B cell (primary cell): Measurements from ENCODE around the gene PYGL. TPM values are rescaled to one million over a fixed set of nuclear protein-coding genes. Genes with fewer than 3 reads are reported as not detected.

Source experiments
- ATAC-seq: fragments of 200-7000 bp; cut with Tn5 transposase; one replicate; pipeline ENCODE4 v1.10.0; 2021; ENCODE audit warnings: low read depth, mild to moderate bottlenecking, moderate number of reproducible peaks, moderate library complexity
- CTCF ChIA-PET: fragments of 350-600 bp; sonication (Branson Sonifier 250); formaldehyde crosslinking; loops from one replicate; lab custom pipeline; 2021; ENCODE audit warnings: antibody characterized with exemption, inconsistent platforms; lab: Charles Lee
- POLR2A ChIA-PET: fragments of 350-600 bp; sonication (Branson Sonifier 250); formaldehyde crosslinking; loops from one replicate; lab custom pipeline; 2021; ENCODE audit warnings: antibody characterized with exemption; lab: Charles Lee
- DNase-seq: peaks from one replicate; pipeline ENCODE4 v3.0.0; 2013
- H2AFZ ChIP-seq: 2 replicates; pipeline ENCODE4 v1.6.1; 2012; ENCODE audit warnings: mild to moderate bottlenecking, low read depth, low read length; ENCODE audit not compliant: insufficient read depth, poor library complexity, severe bottlenecking
- H3K27ac ChIP-seq, 2 donors: 1 replicate in 1 of 2; 2 replicates in 1 of 2; pipeline ENCODE4 v1.5.1; 2012 to 2013; ENCODE audit warnings: low read length in 2 of 2, mild to moderate bottlenecking in 2 of 2, moderate library complexity in 1 of 2
- H3K27me3 ChIP-seq, 4 experiments: fragments of 200-600 bp in 1 of 4; sonication (generic) in 1 of 4; replicated peaks in 1 of 4; 1 replicate in 2 of 4; 2 replicates in 2 of 4; pipeline versions ENCODE4 v1.6.1 to v1.7.0; 2013 to 2016; ENCODE audit warnings: low read length in 3 of 4, mild to moderate bottlenecking in 2 of 4, mixed read lengths in 1 of 4, moderate library complexity in 1 of 4; ENCODE audit not compliant: insufficient read depth in 4 of 4, control insufficient read depth in 3 of 4; ENCODE audit errors: control extremely low read depth in 1 of 4
- H3K36me3 ChIP-seq, 2 experiments: replicated peaks in 1 of 2; 1 replicate in 1 of 2; 2 replicates in 1 of 2; pipeline versions ENCODE4 v1.6.1 to v1.7.1; 2013; ENCODE audit warnings: low read length in 1 of 2; ENCODE audit not compliant: insufficient read depth in 2 of 2, control insufficient read depth in 1 of 2; ENCODE audit errors: control extremely low read depth in 1 of 2, extremely low read depth in 1 of 2
- H3K4me1 ChIP-seq, 2 donors: fragments of 200-600 bp in 1 of 2; sonication (generic) in 1 of 2; 1 replicate in 1 of 2; 2 replicates in 1 of 2; pipeline versions ENCODE4 v1.5.1 to v1.6.1; 2013 to 2017; ENCODE audit warnings: low read length in 2 of 2; ENCODE audit not compliant: control insufficient read depth in 2 of 2, insufficient read depth in 2 of 2
- H3K4me2 ChIP-seq: replicated peaks from 2 replicates; pipeline ENCODE3; 2012; ENCODE audit warnings: mild to moderate bottlenecking, low read depth, low read length; ENCODE audit not compliant: poor library complexity, severe bottlenecking
- H3K4me3 ChIP-seq, 5 experiments: fragments of 200-600 bp in 1 of 5; sonication (generic) in 1 of 5; 1 replicate in 3 of 5; 2 replicates in 2 of 5; pipeline versions ENCODE4 v1.5.1 to v1.7.0; 2011 to 2016; ENCODE audit warnings: low read length in 4 of 5, mild to moderate bottlenecking in 4 of 5, low read depth in 2 of 5, control low read depth in 1 of 5, moderate library complexity in 1 of 5; ENCODE audit not compliant: insufficient read depth in 1 of 5; ENCODE audit errors: control extremely low read depth in 1 of 5, extremely low read depth in 1 of 5
- H3K79me2 ChIP-seq: fragments of 200-600 bp; sonication (generic); one replicate; pipeline ENCODE4 v1.6.0; 2016; ENCODE audit warnings: low read length; ENCODE audit not compliant: control insufficient read depth, insufficient read depth
- H3K9ac ChIP-seq: fragments of 200-600 bp; sonication (generic); 2 replicates; pipeline ENCODE4 v1.6.1; 2017; ENCODE audit warnings: mild to moderate bottlenecking, low read length, moderate library complexity
- H3K9me3 ChIP-seq, 3 donors: one replicate each; pipeline versions ENCODE4 v1.6.1 to v1.7.1; 2013; ENCODE audit warnings: low read length in 2 of 3; ENCODE audit not compliant: control insufficient read depth in 2 of 3, insufficient read depth in 1 of 3; ENCODE audit errors: control extremely low read depth in 1 of 3
- H4K20me1 ChIP-seq: 2 replicates; pipeline ENCODE4 v1.6.0; 2012; ENCODE audit warnings: mild to moderate bottlenecking, low read length; ENCODE audit not compliant: insufficient read depth, control insufficient read depth, poor library complexity, severe bottlenecking
- H3K27ac Mint-ChIP-seq: one replicate; pipeline ENCODE4 v1.8.0; 2021; ENCODE audit warnings: mixed read lengths
- H3K27me3 Mint-ChIP-seq: one replicate; pipeline ENCODE4 v1.8.0; 2021; ENCODE audit warnings: mixed read lengths
- H3K4me1 Mint-ChIP-seq: one replicate; pipeline ENCODE4 v1.8.0; 2021; ENCODE audit warnings: mixed read lengths
- H3K4me3 Mint-ChIP-seq: one replicate; pipeline ENCODE4 v1.8.0; 2021; ENCODE audit warnings: mixed read lengths
- H3K9me3 Mint-ChIP-seq: one replicate; pipeline ENCODE4 v1.8.0; 2022; ENCODE audit warnings: mixed read lengths; ENCODE audit not compliant: insufficient read depth
- EZH2 ChIP-seq: IDR thresholded peaks from 2 replicates; pipeline ENCODE4 v1.6.1; 2012; ENCODE audit warnings: borderline replicate concordance, low read depth, mild to moderate bottlenecking, moderate library complexity, low read length; ENCODE audit not compliant: insufficient read depth, poor library complexity, severe bottlenecking
- WGBS: methylation state at CpG from one replicate; pipeline ENCODE4 v1.1.5; 2013; ENCODE audit warnings: missing lambda C conversion rate; ENCODE audit not compliant: insufficient coverage; 5-methylcytosine and 5-hydroxymethylcytosine counted together
- intact Hi-C: fragments of 100-400 bp; cut with micrococcal nuclease; formaldehyde crosslinking; loops from one replicate; pipeline ENCODE4 v1.10.0; 2022
- polyA plus RNA-seq: library from polyadenylated mRNA; depleted of rRNA; stranded (reverse); fragments of >200 nt; gene quantifications from 2 replicates; pipeline ENCODE4 v1.2.3, GENCODE V29; 2012
- total RNA-seq, 2 donors: library from RNA; stranded (reverse); fragments of 120-200 nt in 1 of 2; gene quantifications; 1 replicate in 1 of 2; 2 replicates in 1 of 2; pipeline versions ENCODE4 v1.2.3 to v1.2.4, GENCODE V29; 2013 to 2022
- TF ChIP-seq, protein P1 (sequence below): fragments of 200-600 bp; IDR thresholded peaks from one replicate; pipeline ENCODE4 v1.8.0; 2022; ENCODE audit warnings: antibody characterized with exemption, mild to moderate bottlenecking

The PYGL gene
- total and polyA plus RNA-seq, 2 donors (not counting 1 experiment from before 2014, with no cell fraction given), result 0.60 to 0.64 TPM

DNA sequence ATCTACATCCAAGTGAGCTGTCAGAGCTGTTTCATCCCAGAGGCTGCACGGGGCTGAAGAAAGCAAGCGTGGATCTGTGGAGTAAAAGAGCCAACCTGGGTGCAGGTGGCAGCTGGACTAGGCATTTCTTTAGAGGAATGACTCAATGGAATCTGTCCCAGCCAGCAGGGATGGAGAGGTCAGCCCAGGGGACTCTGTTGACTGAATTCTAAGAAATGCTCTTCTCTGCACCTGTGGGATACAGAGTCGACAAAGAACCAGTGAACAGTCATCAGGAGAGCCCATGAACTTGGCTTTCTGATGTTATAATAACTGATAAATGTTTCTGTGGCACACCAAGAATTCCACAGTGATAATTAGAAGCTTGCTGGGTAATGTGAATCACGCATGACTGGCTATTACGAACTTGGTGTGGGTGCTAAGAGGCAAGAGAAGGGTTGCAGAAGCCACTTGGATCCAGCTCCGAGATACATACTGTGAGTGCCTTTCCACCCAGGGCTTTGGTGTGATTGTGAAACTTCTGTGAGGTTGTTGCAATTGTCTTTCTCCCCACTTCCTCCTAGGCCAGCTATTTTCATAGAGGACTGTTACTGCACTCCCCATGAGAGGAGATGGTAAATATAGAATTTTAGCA, 16.2 kb downstream of the PYGL start:
- H3K4me2 ChIP-seq, result no peak overlapping the region
- no peaks in the 10 kb centered on the region for H3K4me1 ChIP-seq
- H3K4me3 ChIP-seq, result no peak overlapping the region
- H3K79me2 ChIP-seq, result no peaks in the 10 kb centered on the region
- H3K9ac ChIP-seq, result no peak overlapping the region
- ChIA-PET CTCF (no interaction called here), POLR2A (no interaction called here)
- H2AFZ ChIP-seq, result no peak overlapping the region
- no peak overlapping the region for H3K27ac Mint-ChIP-seq
- WGBS, result 68% methylated on average over 6 of the region's 6 CpGs
- no peak for TF ChIP-seq EZH2
- TF ChIP-seq, protein P1, sequence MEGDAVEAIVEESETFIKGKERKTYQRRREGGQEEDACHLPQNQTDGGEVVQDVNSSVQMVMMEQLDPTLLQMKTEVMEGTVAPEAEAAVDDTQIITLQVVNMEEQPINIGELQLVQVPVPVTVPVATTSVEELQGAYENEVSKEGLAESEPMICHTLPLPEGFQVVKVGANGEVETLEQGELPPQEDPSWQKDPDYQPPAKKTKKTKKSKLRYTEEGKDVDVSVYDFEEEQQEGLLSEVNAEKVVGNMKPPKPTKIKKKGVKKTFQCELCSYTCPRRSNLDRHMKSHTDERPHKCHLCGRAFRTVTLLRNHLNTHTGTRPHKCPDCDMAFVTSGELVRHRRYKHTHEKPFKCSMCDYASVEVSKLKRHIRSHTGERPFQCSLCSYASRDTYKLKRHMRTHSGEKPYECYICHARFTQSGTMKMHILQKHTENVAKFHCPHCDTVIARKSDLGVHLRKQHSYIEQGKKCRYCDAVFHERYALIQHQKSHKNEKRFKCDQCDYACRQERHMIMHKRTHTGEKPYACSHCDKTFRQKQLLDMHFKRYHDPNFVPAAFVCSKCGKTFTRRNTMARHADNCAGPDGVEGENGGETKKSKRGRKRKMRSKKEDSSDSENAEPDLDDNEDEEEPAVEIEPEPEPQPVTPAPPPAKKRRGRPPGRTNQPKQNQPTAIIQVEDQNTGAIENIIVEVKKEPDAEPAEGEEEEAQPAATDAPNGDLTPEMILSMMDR, result no peak
- H3K4me3 Mint-ChIP-seq, result no peak overlapping the region
- H3K9me3 Mint-ChIP-seq, result no peaks in the 10 kb centered on the region
- H3K36me3 ChIP-seq, result no peaks in the 10 kb centered on the region
- H3K9me3 ChIP-seq, result no peaks in the 10 kb centered on the region
- DNase-seq (no peak), ATAC-seq (no peak)
- H4K20me1 ChIP-seq, result no peaks in the 10 kb centered on the region
- no peaks in the 10 kb centered on the region for H3K4me1 Mint-ChIP-seq
- H3K27me3 ChIP-seq, result no peaks in the 10 kb centered on the region
- intact Hi-C loops, result no loop called here
- peaks cover 19% of the 10 kb centered on the region for H3K27me3 Mint-ChIP-seq
- H3K27ac ChIP-seq, result no peak overlapping the region

DNA sequence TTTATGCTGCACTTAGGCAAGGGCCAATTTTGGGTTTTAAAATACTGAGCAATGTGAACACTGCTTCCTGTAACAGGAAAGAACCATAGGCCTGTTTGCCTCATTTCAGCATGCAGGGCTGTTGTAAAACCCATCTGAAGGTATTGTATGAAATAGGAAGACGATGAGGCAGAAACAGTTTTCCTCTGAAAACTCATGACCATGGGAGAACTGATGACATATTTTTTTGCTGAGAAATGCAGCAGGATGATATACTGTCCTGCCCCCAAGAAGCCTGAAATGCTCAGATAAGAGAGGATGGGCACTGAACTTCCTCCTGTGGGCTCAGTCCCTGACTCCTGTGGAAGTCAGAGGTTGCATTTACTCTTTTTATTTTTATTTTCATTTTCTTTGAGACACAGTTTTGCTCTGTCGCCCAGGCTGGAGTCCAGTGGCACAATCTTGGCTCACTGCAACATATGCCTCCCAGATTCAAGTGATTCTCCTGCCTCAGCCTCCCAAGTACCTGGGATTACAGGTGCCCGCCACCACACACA, 17.4 kb downstream of the PYGL start:
- peaks cover 12% of the 10 kb centered on the region for H3K27me3 Mint-ChIP-seq
- ChIA-PET POLR2A (no interaction called here), CTCF (no interaction called here)
- no peak overlapping the region for H3K4me2 ChIP-seq
- WGBS, result 14% methylated on average over 2 of the region's 3 CpGs
- H3K79me2 ChIP-seq, result no peaks in the 10 kb centered on the region
- H3K4me1 ChIP-seq, result no peaks in the 10 kb centered on the region
- no peak overlapping the region for H3K27ac Mint-ChIP-seq
- H3K4me3 Mint-ChIP-seq, result no peak overlapping the region
- no peak overlapping the region for H3K27ac ChIP-seq
- intact Hi-C loops, result no loop called here
- no peaks in the 10 kb centered on the region for H3K36me3 ChIP-seq
- H3K27me3 ChIP-seq, result no peaks in the 10 kb centered on the region
- no peaks in the 10 kb centered on the region for H3K9me3 ChIP-seq
- H2AFZ ChIP-seq, result no peak overlapping the region
- TF ChIP-seq, protein P1, result no peak
- TF ChIP-seq EZH2, result no peak
- no peak overlapping the region for H3K9ac ChIP-seq
- DNase-seq (no peak), ATAC-seq (no peak)
- no peaks in the 10 kb centered on the region for H3K4me1 Mint-ChIP-seq
- H4K20me1 ChIP-seq, result no peaks in the 10 kb centered on the region
- no peak overlapping the region for H3K4me3 ChIP-seq
- no peaks in the 10 kb centered on the region for H3K9me3 Mint-ChIP-seq
